HUES48 (cell line): ENCODE results near the gene SRPRB.

ENCODE experiments used
- H3K27ac ChIP-seq: one replicate; pipeline ENCODE4 v1.7.0; 2013; ENCODE audit warnings: low read depth, low read length, inconsistent platforms
- H3K27me3 ChIP-seq: 2 replicates; pipeline ENCODE4 v1.6.1; 2013; ENCODE audit warnings: mild to moderate bottlenecking, low read length; ENCODE audit not compliant: control insufficient read depth, insufficient read depth
- H3K36me3 ChIP-seq: 2 replicates; pipeline ENCODE4 v1.6.1; 2013; ENCODE audit warnings: low read length; ENCODE audit not compliant: control insufficient read depth, insufficient read depth
- H3K4me1 ChIP-seq: 2 replicates; pipeline ENCODE4 v1.6.1; 2013; ENCODE audit warnings: mild to moderate bottlenecking, low read length; ENCODE audit not compliant: control insufficient read depth, insufficient read depth
- H3K4me3 ChIP-seq: 2 replicates; pipeline ENCODE4 v1.5.1; 2013; ENCODE audit warnings: mild to moderate bottlenecking, low read depth, low read length
- H3K9ac ChIP-seq: 2 replicates; pipeline ENCODE4 v1.6.1; 2013; ENCODE audit warnings: mild to moderate bottlenecking, low read depth, low read length, moderate library complexity
- H3K9me3 ChIP-seq: 2 replicates; pipeline ENCODE4 v1.6.1; 2013; ENCODE audit warnings: low read length; ENCODE audit not compliant: control insufficient read depth, insufficient read depth

Gene SRPRB

DNA sequence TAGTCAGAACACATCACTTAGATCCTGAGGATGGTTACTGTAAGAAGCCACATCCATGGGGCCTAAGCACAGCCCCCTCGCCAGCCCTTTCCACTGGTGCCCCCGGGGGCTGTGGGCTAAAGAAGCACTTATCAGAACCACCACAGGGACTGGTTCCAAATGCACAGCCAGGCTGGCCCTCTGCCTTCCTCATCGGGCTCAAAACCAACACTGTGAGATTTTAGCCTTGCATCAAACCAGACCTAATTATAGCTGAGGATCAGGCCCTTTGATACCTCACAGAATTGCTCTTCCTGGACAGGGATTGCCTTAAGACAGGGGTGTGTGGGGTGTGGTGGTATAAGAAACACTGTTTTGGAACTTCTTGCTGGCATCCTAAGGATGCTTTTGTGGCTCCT, 23.7 kb downstream of the SRPRB start:
- Histone ChIP-seq H3K4me1 (no peaks in the 10 kb centered on the region), H3K9me3 (no peaks in the 10 kb centered on the region), H3K36me3 (no peaks in the 10 kb centered on the region), H3K27ac (no peak overlapping the region), H3K4me3 (no peak overlapping the region), H3K9ac (no peak overlapping the region), H3K27me3 (no peaks in the 10 kb centered on the region)

DNA sequence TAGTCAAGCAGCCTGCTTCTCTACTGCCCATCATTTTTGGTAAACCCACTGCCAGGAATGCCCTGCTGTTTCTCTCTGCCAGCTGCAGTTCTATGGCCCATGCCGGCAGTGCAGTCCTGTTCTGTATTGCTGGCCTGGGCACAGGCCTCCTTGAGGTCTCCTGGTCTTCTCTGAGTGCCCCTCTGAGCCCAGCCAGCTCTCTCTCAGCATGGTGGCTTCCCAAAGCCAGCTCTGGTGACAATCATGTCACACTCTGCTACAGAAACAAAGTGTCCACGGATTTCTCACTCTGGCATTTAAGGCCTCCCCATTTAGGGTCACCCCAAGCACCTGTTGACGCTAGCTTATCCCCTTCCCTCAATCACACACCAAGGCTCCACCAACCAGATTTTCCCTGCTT, 24.5 kb downstream of the SRPRB start:
- Histone ChIP-seq H3K36me3 (no peaks in the 10 kb centered on the region), H3K9me3 (no peaks in the 10 kb centered on the region), H3K27ac (no peak overlapping the region), H3K4me3 (no peak overlapping the region), H3K9ac (no peak overlapping the region), H3K27me3 (no peaks in the 10 kb centered on the region), H3K4me1 (no peaks in the 10 kb centered on the region)

GRCh38 chr3:133831966-133832801, 26.6 kb downstream of the SRPRB start:
- Histone ChIP-seq H3K27me3 (no peaks in the 10 kb centered on the region), H3K9ac (no peak overlapping the region), H3K4me1 (no peaks in the 10 kb centered on the region), H3K27ac (no peak overlapping the region), H3K36me3 (0 out of 2 replicates have a peak, but pooled peaks cover under 1% of the 10 kb centered on the region), H3K4me3 (no peak overlapping the region), H3K9me3 (no peaks in the 10 kb centered on the region)

DNA sequence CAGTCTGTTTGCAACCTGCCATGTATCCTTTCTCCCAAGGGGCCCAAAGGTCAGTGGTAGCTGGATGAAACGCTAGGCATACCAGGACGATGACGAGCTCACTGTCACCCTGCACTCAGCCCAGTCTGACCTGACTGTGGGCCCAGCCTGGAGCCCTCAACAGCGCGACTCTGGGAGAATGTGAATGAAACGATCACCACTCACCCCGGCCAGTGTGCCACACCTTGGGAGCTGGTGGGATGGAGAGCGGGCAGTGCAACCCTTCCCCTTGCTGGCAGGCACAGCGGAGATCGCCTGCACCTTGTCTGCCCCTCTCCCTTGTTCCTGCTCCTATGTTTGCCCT, 27.2 kb downstream of the SRPRB start:
- Histone ChIP-seq H3K36me3 (0 out of 2 replicates have a peak, but pooled peaks cover 2% of the 10 kb centered on the region), H3K9me3 (no peaks in the 10 kb centered on the region), H3K4me1 (no peaks in the 10 kb centered on the region), H3K9ac (no peak overlapping the region), H3K27me3 (no peaks in the 10 kb centered on the region), H3K4me3 (no peak overlapping the region), H3K27ac (no peak overlapping the region)

GRCh38 chr3:133833267-133833666, 27.7 kb downstream of the SRPRB start:
- Histone ChIP-seq H3K9me3 (no peaks in the 10 kb centered on the region), H3K4me1 (no peaks in the 10 kb centered on the region)

GRCh38 chr3:133833880-133834620, 28.4 kb downstream of the SRPRB start:
- Histone ChIP-seq H3K4me1 (no peaks in the 10 kb centered on the region), H3K36me3 (peaks cover 5% of the 10 kb centered on the region; the same call in 1 of the 2 replicates), H3K9ac (no peak overlapping the region), H3K4me3 (no peak overlapping the region), H3K27ac (no peak overlapping the region), H3K9me3 (no peaks in the 10 kb centered on the region), H3K27me3 (no peaks in the 10 kb centered on the region)

More at GRCh38 chr3:133833267-133833666, 27.7 kb downstream of the SRPRB start:
- Histone ChIP-seq H3K27me3 (no peaks in the 10 kb centered on the region), H3K9ac (no peak overlapping the region), H3K4me3 (no peak overlapping the region), H3K36me3 (0 out of 2 replicates have a peak, but pooled peaks cover 2% of the 10 kb centered on the region), H3K27ac (no peak overlapping the region)

DNA sequence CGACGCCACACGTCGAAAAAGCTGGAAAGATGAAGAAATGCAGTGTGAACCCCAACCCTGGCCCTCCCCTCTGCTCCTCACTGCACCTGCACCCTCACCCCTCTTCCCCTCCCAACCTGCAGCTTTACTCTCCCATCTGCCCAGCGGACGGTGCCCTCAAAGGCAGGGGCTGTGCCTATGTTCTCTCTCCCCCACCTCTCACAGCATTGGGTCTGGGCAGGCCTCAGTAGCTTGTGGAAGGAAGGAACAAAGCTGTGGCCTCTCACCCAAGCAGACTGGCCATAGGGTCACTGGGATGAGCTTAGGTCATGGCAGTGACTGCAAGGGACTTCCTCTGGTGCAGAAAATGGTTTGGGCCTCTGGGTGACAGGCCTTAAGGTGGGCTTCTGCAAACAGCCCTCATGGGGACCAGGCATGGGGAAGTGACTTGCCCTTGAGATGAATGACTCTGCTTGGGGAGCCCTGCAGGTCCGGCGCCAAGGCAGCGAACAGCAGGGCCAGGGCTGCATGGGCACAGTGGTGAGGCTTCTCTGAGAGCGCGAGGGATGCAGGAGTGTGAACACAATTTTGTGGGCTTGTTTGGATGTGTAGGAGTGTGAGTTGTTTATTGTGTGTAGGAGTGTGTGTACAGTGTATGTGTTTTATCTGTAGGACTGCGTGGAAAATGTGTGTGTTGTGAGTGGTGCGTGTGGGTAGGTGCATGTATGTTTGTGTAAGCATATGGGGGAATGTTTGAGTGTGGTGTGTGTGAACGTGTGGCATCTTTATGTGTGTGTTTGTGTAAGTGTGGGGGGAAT, 29.2 kb downstream of the SRPRB start:
- H3K4me3 ChIP-seq: no peak overlapping the region
- H3K27ac ChIP-seq: no peak overlapping the region
- H3K27me3 ChIP-seq: no peaks in the 10 kb centered on the region
- peaks cover 9% of the 10 kb centered on the region; the same call in 1 of the 2 replicates for H3K36me3 ChIP-seq
- H3K4me1 ChIP-seq: no peaks in the 10 kb centered on the region
- H3K9ac ChIP-seq: no peak overlapping the region
- H3K9me3 ChIP-seq: no peaks in the 10 kb centered on the region

DNA sequence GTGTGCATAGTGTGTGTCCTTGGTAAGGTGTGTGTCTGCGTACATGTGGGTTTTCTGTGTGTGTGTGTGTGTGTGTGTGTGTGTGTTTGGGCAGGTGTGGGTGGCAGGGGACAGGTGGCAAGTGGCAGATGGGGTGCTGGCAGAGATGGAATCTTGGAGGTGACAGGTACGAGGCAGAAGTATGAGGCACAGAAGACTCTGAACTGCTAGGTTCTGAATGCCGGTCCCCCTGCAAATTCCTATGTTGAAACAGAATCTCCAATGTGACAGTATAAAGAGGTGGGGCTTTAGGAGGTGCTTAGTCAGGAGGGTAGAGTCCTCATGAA, 29.8 kb downstream of the SRPRB start:
- Histone ChIP-seq H3K9me3 (no peaks in the 10 kb centered on the region), H3K36me3 (peaks cover 9% of the 10 kb centered on the region; the same call in 1 of the 2 replicates), H3K27ac (no peak overlapping the region), H3K9ac (no peak overlapping the region), H3K4me3 (no peak overlapping the region), H3K4me1 (no peaks in the 10 kb centered on the region), H3K27me3 (no peaks in the 10 kb centered on the region)

DNA sequence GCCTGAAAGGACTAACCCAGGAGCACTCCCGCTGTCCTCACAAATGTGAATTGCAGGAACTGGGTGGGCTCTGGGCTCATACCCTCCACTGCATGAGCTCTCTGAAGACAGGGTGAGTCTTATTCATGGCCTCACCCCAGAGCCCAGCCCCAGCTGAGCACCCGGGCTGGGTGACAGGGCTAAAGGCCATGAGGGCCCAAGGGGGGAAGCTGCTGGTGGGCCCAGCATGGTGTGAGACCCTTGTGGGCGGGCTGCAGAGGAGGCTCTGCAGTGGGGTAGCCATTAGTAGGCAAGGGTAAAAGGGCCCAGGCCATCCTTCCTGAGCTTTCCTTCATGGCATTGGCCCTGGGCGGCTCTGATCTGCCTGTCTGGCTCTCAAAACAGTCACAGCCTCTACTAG, 30.3 kb downstream of the SRPRB start:
- Histone ChIP-seq H3K27ac (no peak overlapping the region), H3K9me3 (no peaks in the 10 kb centered on the region), H3K4me1 (no peaks in the 10 kb centered on the region), H3K9ac (no peak overlapping the region), H3K4me3 (no peak overlapping the region), H3K36me3 (peaks cover 9% of the 10 kb centered on the region; the same call in 1 of the 2 replicates), H3K27me3 (no peaks in the 10 kb centered on the region)

GRCh38 chr3:133836497-133837158, 31.0 kb downstream of the SRPRB start:
- Histone ChIP-seq H3K9me3 (no peaks in the 10 kb centered on the region), H3K9ac (no peak overlapping the region), H3K27ac (no peak overlapping the region), H3K27me3 (no peaks in the 10 kb centered on the region), H3K36me3 (peaks cover 9% of the 10 kb centered on the region; the same call in 1 of the 2 replicates), H3K4me3 (no peak overlapping the region), H3K4me1 (no peaks in the 10 kb centered on the region)
